Ishikawa (cell line): ENCODE measurements around the gene YRDC.

ENCODE experiments used
- CEBPB ChIP-seq: IDR thresholded peaks from 2 replicates; pipeline ENCODE4 v1.6.1; 2012
- CREB1 ChIP-seq: IDR thresholded peaks from 2 replicates; pipeline ENCODE4 v1.6.1; 2012; ENCODE audit warnings: low read depth
- EGR1 ChIP-seq: IDR thresholded peaks from 2 replicates; pipeline ENCODE4 v1.6.1; 2012
- EP300 ChIP-seq: IDR thresholded peaks from 2 replicates; pipeline ENCODE4 v1.6.1; 2012; ENCODE audit warnings: borderline replicate concordance
- FOXM1 ChIP-seq: IDR thresholded peaks from 2 replicates; pipeline ENCODE4 v1.6.1; 2012; ENCODE audit warnings: low read depth, borderline replicate concordance
- NFIC ChIP-seq: IDR thresholded peaks from 2 replicates; pipeline ENCODE4 v1.6.1; 2012
- RAD21 ChIP-seq: IDR thresholded peaks from 2 replicates; pipeline ENCODE4 v1.6.1; 2012; ENCODE audit warnings: low read depth
- TAF1 ChIP-seq: IDR thresholded peaks from 2 replicates; pipeline ENCODE4 v1.6.1; 2012; ENCODE audit warnings: low read depth, mild to moderate bottlenecking
- TCF12 ChIP-seq: IDR thresholded peaks from 2 replicates; pipeline ENCODE4 v1.6.1; 2012; ENCODE audit warnings: low read depth
- TEAD4 ChIP-seq: IDR thresholded peaks from 2 replicates; pipeline ENCODE4 v1.6.1; 2012
- USF1 ChIP-seq: IDR thresholded peaks from 2 replicates; pipeline ENCODE4 v1.6.1; 2012
- YY1 ChIP-seq: IDR thresholded peaks from 2 replicates; pipeline ENCODE4 v1.6.1; 2012; ENCODE audit warnings: low read depth
- ZBTB7A ChIP-seq: IDR thresholded peaks from 2 replicates; pipeline ENCODE4 v1.6.1; 2012; ENCODE audit warnings: low read depth
- TF ChIP-seq, protein P1 (sequence below): IDR thresholded peaks from 2 replicates; pipeline ENCODE4 v1.6.1; 2012; ENCODE audit warnings: low read depth, mild to moderate bottlenecking
- TF ChIP-seq, protein P2 (sequence below): IDR thresholded peaks from 2 replicates; pipeline ENCODE4 v1.6.1; 2012

YRDC gene

DNA sequence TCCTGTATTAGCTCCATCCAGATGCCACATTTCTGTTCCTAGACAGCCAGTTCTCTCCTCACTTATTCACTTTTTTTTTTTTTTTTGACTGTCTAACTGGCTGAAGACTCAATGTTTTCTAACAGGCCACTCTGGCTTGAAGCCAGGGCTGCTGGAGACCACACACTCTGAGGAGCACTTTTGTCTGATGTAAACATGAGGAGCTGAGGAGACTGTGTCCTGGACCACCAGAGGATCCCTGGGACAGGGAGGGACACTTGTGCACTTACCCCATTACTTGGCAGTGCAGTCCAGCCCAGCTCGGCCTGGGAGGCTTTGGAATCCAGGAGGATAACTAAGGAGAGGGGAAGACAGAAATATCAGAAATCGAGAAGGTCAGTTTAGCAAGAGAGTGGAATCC, 45.5 kb downstream of the YRDC start:
- TF ChIP-seq TCF12 (no peak), EP300 (no peak), CEBPB (no peak), CREB1 (no peak), FOXM1 (no peak), YY1 (no peak), USF1 (no peak), NFIC (no peak), TEAD4 (no peak), RAD21 (no peak), TAF1 (no peak), EGR1 (no peak)
- TF ChIP-seq, protein P1, sequence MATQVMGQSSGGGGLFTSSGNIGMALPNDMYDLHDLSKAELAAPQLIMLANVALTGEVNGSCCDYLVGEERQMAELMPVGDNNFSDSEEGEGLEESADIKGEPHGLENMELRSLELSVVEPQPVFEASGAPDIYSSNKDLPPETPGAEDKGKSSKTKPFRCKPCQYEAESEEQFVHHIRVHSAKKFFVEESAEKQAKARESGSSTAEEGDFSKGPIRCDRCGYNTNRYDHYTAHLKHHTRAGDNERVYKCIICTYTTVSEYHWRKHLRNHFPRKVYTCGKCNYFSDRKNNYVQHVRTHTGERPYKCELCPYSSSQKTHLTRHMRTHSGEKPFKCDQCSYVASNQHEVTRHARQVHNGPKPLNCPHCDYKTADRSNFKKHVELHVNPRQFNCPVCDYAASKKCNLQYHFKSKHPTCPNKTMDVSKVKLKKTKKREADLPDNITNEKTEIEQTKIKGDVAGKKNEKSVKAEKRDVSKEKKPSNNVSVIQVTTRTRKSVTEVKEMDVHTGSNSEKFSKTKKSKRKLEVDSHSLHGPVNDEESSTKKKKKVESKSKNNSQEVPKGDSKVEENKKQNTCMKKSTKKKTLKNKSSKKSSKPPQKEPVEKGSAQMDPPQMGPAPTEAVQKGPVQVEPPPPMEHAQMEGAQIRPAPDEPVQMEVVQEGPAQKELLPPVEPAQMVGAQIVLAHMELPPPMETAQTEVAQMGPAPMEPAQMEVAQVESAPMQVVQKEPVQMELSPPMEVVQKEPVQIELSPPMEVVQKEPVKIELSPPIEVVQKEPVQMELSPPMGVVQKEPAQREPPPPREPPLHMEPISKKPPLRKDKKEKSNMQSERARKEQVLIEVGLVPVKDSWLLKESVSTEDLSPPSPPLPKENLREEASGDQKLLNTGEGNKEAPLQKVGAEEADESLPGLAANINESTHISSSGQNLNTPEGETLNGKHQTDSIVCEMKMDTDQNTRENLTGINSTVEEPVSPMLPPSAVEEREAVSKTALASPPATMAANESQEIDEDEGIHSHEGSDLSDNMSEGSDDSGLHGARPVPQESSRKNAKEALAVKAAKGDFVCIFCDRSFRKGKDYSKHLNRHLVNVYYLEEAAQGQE: no peak
- TF ChIP-seq, protein P2, sequence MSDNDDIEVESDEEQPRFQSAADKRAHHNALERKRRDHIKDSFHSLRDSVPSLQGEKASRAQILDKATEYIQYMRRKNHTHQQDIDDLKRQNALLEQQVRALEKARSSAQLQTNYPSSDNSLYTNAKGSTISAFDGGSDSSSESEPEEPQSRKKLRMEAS: no peak

GRCh38 chr1:37761416-37762095, 46.5 kb downstream of the YRDC start:
- TF ChIP-seq TEAD4 (no peak), USF1 (no peak), CREB1 (no peak), RAD21 (no peak), FOXM1 (no peak), NFIC (no peak), YY1 (no peak), ZBTB7A (no peak), EGR1 (no peak), EP300 (no peak), TAF1 (no peak), TCF12 (no peak), CEBPB (no peak)
- TF ChIP-seq, protein P2: no peak
- TF ChIP-seq, protein P1: no peak

DNA sequence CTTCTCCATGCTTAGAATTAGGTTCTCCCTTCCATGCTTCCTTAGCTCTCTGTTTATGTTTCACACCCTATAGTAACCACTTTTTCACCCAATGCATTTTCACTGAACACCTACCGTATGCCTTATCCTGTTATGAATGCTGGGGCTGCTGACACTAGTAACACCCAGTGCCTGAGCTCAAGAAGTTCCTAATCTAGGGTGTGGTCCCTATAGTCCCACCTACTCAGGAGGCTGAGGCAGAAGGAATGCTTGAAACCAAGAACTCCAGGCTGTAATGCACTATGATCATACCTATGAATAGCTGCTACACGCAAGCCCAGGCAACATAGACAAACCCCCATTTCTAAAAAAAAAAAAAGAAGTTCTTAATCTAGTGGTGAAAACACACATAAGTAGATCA, 48.6 kb downstream of the YRDC start:
- TF ChIP-seq USF1: no peak
- no peak for TF ChIP-seq CREB1
- TF ChIP-seq EGR1: no peak
- no peak for TF ChIP-seq CEBPB
- no peak for TF ChIP-seq RAD21
- TF ChIP-seq ZBTB7A: no peak
- TF ChIP-seq YY1: no peak
- TF ChIP-seq, protein P1: no peak
- TF ChIP-seq EP300: no peak
- no peak for TF ChIP-seq TEAD4
- TF ChIP-seq TCF12: no peak
- TF ChIP-seq FOXM1: no peak
- TF ChIP-seq TAF1: no peak
- no peak for TF ChIP-seq NFIC
- TF ChIP-seq, protein P2: no peak
